K562 (cell line): ENCODE results near the gene ZNF302. TPM values are rescaled to one million over a fixed set of nuclear protein-coding genes. Genes with fewer than 3 reads are reported as not detected.

Experiments used
- CBX5 ChIP-seq: IDR thresholded peaks from 2 replicates; pipeline ENCODE4 v1.6.1; 2014; ENCODE audit warnings: low read depth, borderline replicate concordance
- DEAF1 ChIP-seq: fragments of 450-650 bp; formaldehyde crosslinking; IDR thresholded peaks from 2 replicates; pipeline ENCODE4 v1.4.0; 2020; ENCODE audit warnings: mild to moderate bottlenecking, moderate library complexity
- DPF2 ChIP-seq: fragments of 450-650 bp; IDR thresholded peaks from 2 replicates; pipeline ENCODE4 v1.6.1; 2016
- E2F3 ChIP-seq: fragments of 250-450 bp; sonication (Bioruptor Pico); IDR thresholded peaks from 2 replicates; pipeline ENCODE4 v1.4.0; 2020; ENCODE audit warnings: mild to moderate bottlenecking
- E2F4 ChIP-seq: sonication (generic); formaldehyde crosslinking; IDR thresholded peaks from 2 replicates; pipeline ENCODE4 v1.8.0; 2022; ENCODE audit warnings: mild to moderate bottlenecking, low read depth, missing genetic modification reagents
- FIP1L1 ChIP-seq: fragments of 200-400 bp; formaldehyde crosslinking; IDR thresholded peaks from 2 replicates; pipeline ENCODE4 v1.6.1; 2018; ENCODE audit warnings: mild to moderate bottlenecking, low read depth, low read length; ENCODE audit not compliant: poor library complexity, severe bottlenecking
- FOXA3 ChIP-seq, 2 experiments: fragments of 450-650 bp in 1 of 2; sonication (generic) in 1 of 2; formaldehyde crosslinking; IDR thresholded peaks in 1 of 2; conservative IDR thresholded peaks in 1 of 2; 2 replicates each; pipeline versions ENCODE4 v1.4.0 to v1.8.0; 2020 to 2022; ENCODE audit warnings: mild to moderate bottlenecking in 2 of 2, missing genetic modification reagents in 1 of 2
- HDAC3 ChIP-seq: fragments of 450-650 bp; IDR thresholded peaks from 2 replicates; pipeline ENCODE4 v1.6.1; 2018; ENCODE audit warnings: borderline replicate concordance, mild to moderate bottlenecking, moderate library complexity; ENCODE audit not compliant: partially characterized antibody
- KLF10 ChIP-seq: fragments of 250-450 bp; sonication (Bioruptor Pico); IDR thresholded peaks from 2 replicates; pipeline ENCODE4 v1.6.1; 2021; ENCODE audit warnings: matching md5 sums
- REST ChIP-seq, 2 experiments: fragments of 450-650 bp; formaldehyde crosslinking in 1 of 2; IDR thresholded peaks; 2 replicates each; pipeline versions ENCODE4 v1.4.0 to v1.6.1; 2014 to 2020; ENCODE audit warnings: mild to moderate bottlenecking in 2 of 2, borderline replicate concordance in 1 of 2, low read depth in 1 of 2
- SMARCC2 ChIP-seq: fragments of 450-650 bp; IDR thresholded peaks from 2 replicates; pipeline ENCODE4 v1.6.1; 2017; ENCODE audit warnings: antibody characterized with exemption, moderate library complexity, mild to moderate bottlenecking, low read depth
- XRCC3 ChIP-seq: fragments of 450-650 bp; IDR thresholded peaks from 2 replicates; pipeline ENCODE4 v1.6.1; 2017; ENCODE audit warnings: mild to moderate bottlenecking, moderate library complexity
- ZNF146 ChIP-seq: IDR thresholded peaks from one replicate; pipeline ENCODE4 v1.6.1; 2018; ENCODE audit warnings: missing compliant biosample characterization; ENCODE audit not compliant: unreplicated experiment
- polyA plus RNA-seq, 8 experiments: library from polyadenylated mRNA; depleted of rRNA in 4 of 8; stranded (reverse) in 5 of 8; unstranded in 3 of 8; fragments of >200 nt; fragmentation: Nextera tagmentation in 2 of 8; fragmentation: Illumina TruSeq in 1 of 8; extraction: Ambion mirVana in 2 of 8; extraction: Trizol in 1 of 8; gene quantifications; 2 replicates each; pipeline versions ENCODE4 v1.2.1 to v1.2.3, GENCODE V29; 2011 to 2014; ENCODE audit warnings: inconsistent platforms in 1 of 8, missing spikeins in 1 of 8
- total RNA-seq, 7 experiments: library from RNA; depleted of rRNA in 6 of 7; stranded (reverse); fragments of >200 nt in 6 of 7; fragmentation: Illumina TruSeq in 2 of 7; extraction: Trizol in 2 of 7; gene quantifications; 2 replicates each; pipeline versions ENCODE4 v1.2.1 to v1.2.3, GENCODE V29; 2011 to 2021; ENCODE audit warnings: low replicate concordance in 1 of 7

The ZNF302 gene
- total and polyA plus RNA-seq, 9 of the 15 experiments (the other 6 are each of a cell fraction or from before 2014, with no cell fraction given): 0.08 to 1.0 (median 0.27) TPM; not detected in 1

GRCh38 chr19:34712395-34713261, 35.1 kb downstream of the ZNF302 start (continued):
- TF ChIP-seq REST (IDR thresholded peaks at IDR 0.05; ENCODE audit: borderline replicate concordance) (peak; percentile 82), REST (CRISPR knock-in tag; IDR thresholded peaks at IDR 0.05; ENCODE audit: low read depth) (no peak), E2F3 (CRISPR knock-in tag) (no peak), DEAF1 (CRISPR knock-in tag) (peak; percentile 81), SMARCC2 (no peak), ZNF146 (CRISPR knock-in tag) (no peak), XRCC3 (no peak), FIP1L1 (no peak), KLF10 (CRISPR knock-in tag) (no peak), HDAC3 (no peak), FOXA3 (CRISPR knock-in tag; conservative IDR thresholded peaks at IDR 0.05 in 1 of 2, IDR thresholded peaks at IDR 0.05 in 1 of 2) (no peak), E2F4 (no peak), CBX5 (no peak), DPF2 (no peak)
